KOPT-K1 (cell line): ENCODE measurements around the gene ETFA.

Experiments
- H3K27ac ChIP-seq: fragments of 200-600 bp; sonication (generic); 2 replicates; pipeline ENCODE4 v1.5.1; 2016; ENCODE audit warnings: antibody characterized with exemption, mild to moderate bottlenecking, low read depth, low read length; ENCODE audit not compliant: poor library complexity, severe bottlenecking
- H3K36me3 ChIP-seq: fragments of 200-600 bp; sonication (generic); 2 replicates; pipeline ENCODE4 v1.5.1; 2017; ENCODE audit warnings: antibody characterized with exemption, mild to moderate bottlenecking, low read length, moderate library complexity; ENCODE audit not compliant: insufficient read depth
- H3K9me3 ChIP-seq: fragments of 200-600 bp; sonication (generic); 2 replicates; pipeline ENCODE4 v1.5.1; 2017; ENCODE audit warnings: antibody characterized with exemption, low read length, mild to moderate bottlenecking; ENCODE audit not compliant: insufficient read depth, poor library complexity, severe bottlenecking

ETFA gene

DNA sequence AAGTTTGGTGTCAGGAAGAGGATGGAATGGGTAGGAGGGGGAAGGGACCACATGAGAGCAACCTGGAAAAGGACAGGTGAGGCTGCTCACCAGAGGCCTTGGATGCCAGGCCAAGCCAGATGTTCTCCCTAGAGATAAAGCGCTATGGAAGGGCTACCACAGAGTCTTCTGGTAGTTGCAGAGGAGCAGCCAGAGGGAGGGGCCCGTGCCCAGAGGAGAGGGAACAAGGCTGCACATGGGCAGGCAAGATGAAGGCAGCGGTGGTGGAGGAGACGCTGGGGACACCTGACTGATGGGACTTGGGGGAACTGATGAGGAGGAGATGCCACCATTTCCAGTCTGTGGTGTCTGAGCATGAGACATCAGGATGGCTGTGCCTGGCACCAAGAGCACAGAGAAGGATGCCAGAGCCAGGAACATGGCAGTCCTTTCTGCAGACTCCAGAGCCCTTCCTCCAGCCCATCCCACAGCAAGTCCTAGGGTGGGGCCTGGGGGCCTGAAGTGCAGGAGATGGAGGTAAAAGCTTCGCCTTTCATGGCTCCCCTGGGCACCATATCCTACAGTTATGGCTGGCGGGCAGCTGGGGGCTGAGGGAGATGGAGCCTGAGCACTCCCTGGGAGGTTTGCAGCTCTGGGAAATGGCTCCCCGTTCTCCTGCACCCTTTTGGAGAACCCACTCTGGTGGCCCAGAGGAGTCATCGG lies 103.0 kb downstream of the ETFA start:
- H3K9me3 ChIP-seq, result no peaks in the 10 kb centered on the region
- peaks cover 60% of the 10 kb centered on the region for H3K36me3 ChIP-seq
- no peak overlapping the region for H3K27ac ChIP-seq

- H3K27ac ChIP-seq, result no peak overlapping the region
- H3K9me3 ChIP-seq, result no peaks in the 10 kb centered on the region
- H3K36me3 ChIP-seq, result peaks cover 42% of the 10 kb centered on the region
Measured at GRCh38 chr15:76206325-76206976, 104.8 kb downstream of the ETFA start.

GRCh38 chr15:76204916-76205460 lies 106.3 kb downstream of the ETFA start:
- no peaks in the 10 kb centered on the region for H3K9me3 ChIP-seq
- H3K36me3 ChIP-seq, result peaks cover 29% of the 10 kb centered on the region; the same call in 1 of the 2 replicates
- H3K27ac ChIP-seq, result no peak overlapping the region

DNA sequence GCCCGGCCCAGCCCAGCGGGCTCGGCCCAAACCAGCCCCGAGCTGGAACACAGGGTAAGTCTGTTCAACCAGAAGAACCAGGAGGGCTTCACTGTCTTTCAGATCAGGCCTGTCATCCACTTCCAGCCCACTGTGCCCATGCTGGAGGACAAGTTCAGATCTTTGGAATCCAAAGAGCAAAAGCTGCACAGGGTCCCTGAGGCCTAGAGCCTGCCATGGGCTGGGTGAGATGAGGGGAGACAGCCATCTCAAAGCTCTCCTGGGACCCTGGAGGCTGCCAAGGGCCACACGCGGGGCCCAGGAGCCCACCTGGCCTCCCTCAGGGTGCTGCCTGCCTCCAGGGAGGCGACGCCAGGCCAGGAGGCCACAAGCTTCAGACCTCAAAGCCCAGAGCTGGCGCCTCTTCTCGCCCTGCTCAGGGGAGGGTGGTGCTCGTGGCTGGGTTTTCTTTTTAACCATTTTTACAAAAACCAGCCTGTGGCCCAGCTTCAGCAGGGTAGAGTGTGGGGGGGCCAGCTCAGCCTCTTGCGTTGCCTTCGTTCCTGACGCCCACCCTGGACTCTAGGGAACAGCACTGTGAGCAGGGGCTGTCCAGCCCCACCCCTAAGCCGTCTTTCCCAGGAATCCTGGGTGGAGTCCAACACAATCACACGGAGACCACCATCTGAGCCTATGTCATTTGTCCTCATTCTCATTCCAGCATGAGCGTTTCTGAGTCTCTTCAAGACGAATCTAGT lies 107.0 kb downstream of the ETFA start:
- Histone ChIP-seq H3K27ac (no peak overlapping the region), H3K9me3 (no peaks in the 10 kb centered on the region), H3K36me3 (peaks cover 22% of the 10 kb centered on the region; the same call in 1 of the 2 replicates)

DNA sequence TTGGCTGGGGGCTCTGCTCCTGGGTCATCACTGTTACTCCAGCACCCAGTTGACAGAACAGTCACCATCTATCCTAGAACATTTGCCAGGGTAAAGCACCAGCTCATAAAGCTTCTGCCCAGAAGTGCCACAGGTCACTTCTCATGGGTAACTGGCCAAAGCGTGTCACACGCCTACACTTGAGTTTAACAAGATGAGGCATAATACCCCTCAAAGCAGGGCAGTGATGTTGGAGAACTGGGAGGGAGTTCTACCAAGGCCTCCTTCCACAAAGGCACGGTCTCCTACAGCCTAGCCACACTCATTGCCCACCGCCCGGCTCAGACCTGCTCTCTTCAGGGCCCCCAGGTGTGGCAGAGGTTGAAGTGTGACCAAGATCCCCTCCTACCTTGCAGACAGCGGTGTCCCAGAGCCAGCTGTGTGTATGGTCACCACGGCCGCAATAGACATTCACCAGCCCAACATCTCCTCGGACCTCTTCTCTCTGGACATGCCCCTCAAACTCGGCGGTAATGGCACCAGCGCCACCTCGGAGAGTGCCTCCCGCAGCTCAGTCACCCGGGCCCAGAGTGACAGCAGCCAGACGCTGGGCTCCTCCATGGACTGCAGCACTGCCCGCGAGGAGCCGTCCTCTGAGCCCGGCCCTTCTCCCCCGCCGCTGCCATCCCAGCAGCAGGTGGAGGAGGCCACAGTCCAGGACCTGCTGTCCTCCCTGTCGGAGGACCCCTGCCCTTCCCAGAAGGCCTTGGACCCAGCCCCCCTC lies 107.7 kb downstream of the ETFA start:
- H3K36me3 ChIP-seq, result peaks cover 16% of the 10 kb centered on the region; the same call in 1 of the 2 replicates
- no peak overlapping the region for H3K27ac ChIP-seq
- H3K9me3 ChIP-seq, result no peaks in the 10 kb centered on the region

GRCh38 chr15:76201536-76202255 lies 109.6 kb downstream of the ETFA start:
- peaks cover 5% of the 10 kb centered on the region; the same call in 1 of the 2 replicates for H3K36me3 ChIP-seq
- no peaks in the 10 kb centered on the region for H3K9me3 ChIP-seq
- H3K27ac ChIP-seq, result no peak overlapping the region

GRCh38 chr15:76200641-76201105 lies 110.6 kb downstream of the ETFA start:
- H3K36me3 ChIP-seq, result no peaks in the 10 kb centered on the region
- H3K9me3 ChIP-seq, result no peaks in the 10 kb centered on the region
- no peak overlapping the region for H3K27ac ChIP-seq

DNA sequence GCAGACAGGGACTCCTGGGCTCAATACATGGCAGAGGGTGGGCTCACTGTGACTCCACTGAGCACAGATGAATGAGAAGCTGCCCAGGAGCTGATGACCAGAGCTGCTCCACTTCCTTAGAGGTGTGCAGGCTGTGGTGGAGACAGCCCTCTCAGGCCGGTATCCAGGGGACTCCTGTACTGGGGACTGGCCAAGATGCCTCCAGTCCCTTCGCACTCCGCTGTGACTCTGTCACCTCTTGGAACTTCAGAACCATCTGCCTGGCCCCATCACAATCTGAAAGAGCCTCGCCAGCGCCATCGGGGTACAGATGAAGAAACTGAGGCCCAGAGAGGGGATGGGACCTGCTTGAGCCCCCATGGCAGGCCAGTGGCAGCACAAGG lies 111.2 kb downstream of the ETFA start:
- Histone ChIP-seq H3K9me3 (no peaks in the 10 kb centered on the region), H3K27ac (no peak overlapping the region), H3K36me3 (no peaks in the 10 kb centered on the region)

DNA sequence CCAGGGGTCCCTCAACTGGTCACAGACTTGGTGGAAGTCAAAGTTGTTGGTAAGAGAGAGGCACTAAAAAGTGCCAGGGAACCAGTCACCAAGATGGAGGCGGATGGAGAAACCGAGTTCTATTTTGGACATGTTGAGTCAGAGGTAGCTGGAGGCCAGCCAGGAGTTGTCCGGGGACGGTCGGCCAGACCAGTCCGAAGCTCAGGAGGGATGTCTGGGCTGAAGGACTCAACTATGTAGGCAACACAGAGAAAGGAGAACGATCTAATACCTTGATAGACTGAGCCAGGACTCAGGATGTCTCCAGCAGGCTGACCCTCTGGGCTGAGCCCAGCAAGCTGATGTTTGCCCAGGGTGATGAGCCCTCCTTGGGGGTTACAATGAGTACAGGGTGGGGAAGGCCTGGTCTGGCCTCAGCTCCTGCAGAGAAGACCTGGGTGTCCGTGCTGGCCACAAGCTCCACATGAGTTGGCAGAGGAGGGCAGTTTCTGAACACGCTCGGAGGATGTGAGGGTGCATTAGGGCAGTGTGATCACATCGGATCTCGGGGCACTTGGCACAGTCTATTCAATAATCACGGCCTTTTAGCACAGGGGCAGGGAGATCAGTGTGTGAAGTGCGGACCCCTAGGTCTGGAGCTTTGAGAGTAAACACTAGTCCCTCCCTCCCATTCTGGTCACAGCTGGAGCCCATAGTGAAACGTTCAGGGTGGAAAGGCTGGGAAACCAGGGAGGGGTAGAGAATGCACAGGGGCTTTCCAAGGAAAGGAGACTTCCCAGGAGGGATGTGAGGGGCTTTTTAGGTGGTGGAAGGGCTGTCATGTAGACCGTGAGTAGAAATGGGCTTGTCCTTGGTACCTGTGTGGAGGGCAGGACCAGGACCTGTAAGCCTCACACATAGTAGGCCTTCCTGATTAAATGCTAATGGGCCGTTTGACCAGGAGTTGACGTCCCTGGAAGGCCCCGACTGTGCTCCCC lies 111.9 kb downstream of the ETFA start:
- H3K9me3 ChIP-seq, result no peaks in the 10 kb centered on the region
- no peak overlapping the region for H3K27ac ChIP-seq

GRCh38 chr15:76198456-76199105 lies 112.7 kb downstream of the ETFA start:
- Histone ChIP-seq H3K36me3 (no peaks in the 10 kb centered on the region), H3K27ac (no peak overlapping the region), H3K9me3 (no peaks in the 10 kb centered on the region)

More for the DNA sequence above, 111.9 kb downstream of the ETFA start:
- H3K36me3 ChIP-seq, result no peaks in the 10 kb centered on the region

- no peaks in the 10 kb centered on the region for H3K9me3 ChIP-seq
- H3K36me3 ChIP-seq, result no peaks in the 10 kb centered on the region
- no peak overlapping the region for H3K27ac ChIP-seq
Measured at GRCh38 chr15:76197703-76198455, 113.4 kb downstream of the ETFA start.
